COLO668 (cell line): ENCODE results near the gene CLK3.
"Not testable (repeated sequence)": the region's sequence is repeated elsewhere in the genome, so short reads cannot be mapped to it uniquely, and the experiment has no call there.

Experiments used
- DNase-seq: peaks from one replicate; lab custom pipeline; 2025; ENCODE audit not compliant: unreplicated experiment; lab: John Stamatoyannopoulos, UW

CLK3 gene

DNA sequence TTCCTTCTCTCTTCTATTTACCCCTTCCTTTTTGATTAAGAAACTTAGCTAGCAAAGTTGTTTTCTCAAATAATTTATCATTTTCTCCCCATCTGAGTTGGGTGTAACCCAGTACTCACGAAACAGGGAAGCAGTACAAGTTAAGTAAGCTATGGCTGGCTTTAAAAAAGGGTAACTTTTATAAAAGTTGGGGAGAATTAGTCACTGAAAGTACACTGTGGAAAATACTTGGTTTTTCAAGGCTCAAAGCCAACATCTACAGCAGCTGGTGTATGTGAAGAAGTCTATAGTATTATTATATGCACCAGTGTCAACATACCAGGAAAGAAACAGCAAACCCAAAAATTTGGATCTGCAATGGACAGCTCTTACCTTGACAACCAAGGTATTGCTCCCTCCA lies 25.5 kb downstream of the CLK3 start:
- no peak for DNase-seq

DNA sequence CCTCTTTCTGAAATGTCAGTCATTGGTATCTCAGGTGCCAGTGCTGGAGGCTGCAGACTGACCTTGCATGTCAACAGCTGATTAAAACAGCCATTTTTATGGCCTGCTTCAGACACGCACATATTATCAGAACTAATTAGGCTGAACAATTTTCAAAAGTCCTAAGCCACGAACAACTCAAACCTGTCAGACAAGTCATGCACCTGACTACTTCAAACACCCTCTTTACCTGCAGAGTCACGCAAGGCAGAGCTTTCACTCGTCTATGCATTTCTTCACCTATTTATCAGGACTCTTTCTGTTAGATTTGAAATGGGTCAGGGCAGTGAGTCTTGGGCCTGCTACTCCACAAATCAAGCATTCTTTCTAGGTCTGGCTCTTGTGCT lies 26.7 kb downstream of the CLK3 start:
- peak; percentile 32 for DNase-seq

DNA sequence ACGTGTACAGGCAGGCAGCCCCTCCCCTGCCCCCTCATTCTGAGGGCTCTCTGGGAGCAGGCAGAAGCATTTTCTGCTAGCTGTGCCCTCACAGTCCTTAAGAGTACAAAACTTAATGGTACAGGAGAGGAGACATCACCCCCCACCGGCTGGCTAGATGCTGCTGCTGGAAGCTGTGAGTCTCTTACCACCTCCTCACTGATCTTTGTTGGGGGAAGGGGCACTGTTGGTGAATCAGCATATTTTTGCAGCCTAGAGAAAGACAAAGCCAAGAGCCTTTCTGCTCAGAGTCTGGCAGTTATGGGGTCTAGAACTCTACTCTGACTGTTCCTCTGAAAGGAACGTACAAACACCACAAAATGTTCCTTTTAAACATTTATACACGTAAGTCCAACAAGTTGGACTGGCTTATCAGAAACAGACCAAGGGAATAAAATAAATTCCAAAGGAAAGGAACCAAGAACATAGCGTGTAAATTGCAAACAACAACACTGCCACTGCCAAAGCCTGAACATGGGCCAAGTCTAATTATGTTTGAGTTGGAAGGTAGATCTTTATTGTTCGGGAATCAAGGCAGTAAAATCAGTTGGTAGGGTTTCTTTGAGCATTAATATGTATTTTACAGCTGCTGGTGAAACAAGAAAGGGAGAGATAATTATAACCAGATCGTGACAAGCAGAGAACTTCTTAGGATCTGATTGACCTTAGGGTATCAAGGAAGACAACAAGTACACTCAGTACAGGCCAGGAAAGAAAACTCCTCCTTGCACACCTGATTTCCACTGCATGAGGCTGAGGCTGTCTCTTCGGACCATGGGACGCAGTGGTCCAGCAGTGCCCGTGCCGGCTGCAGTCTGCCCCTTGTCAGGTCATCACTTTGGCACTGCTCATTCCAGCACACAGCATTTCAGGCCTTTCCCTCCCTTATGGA lies 27.4 kb downstream of the CLK3 start:
- DNase-seq, result peak; percentile 32

- DNase-seq, result no peak
Observed at GRCh38 chr15:74643665-74644204, 28.1 kb downstream of the CLK3 start.

GRCh38 chr15:74646480-74646879 lies 30.8 kb downstream of the CLK3 start:
- DNase-seq, result no peak

DNA sequence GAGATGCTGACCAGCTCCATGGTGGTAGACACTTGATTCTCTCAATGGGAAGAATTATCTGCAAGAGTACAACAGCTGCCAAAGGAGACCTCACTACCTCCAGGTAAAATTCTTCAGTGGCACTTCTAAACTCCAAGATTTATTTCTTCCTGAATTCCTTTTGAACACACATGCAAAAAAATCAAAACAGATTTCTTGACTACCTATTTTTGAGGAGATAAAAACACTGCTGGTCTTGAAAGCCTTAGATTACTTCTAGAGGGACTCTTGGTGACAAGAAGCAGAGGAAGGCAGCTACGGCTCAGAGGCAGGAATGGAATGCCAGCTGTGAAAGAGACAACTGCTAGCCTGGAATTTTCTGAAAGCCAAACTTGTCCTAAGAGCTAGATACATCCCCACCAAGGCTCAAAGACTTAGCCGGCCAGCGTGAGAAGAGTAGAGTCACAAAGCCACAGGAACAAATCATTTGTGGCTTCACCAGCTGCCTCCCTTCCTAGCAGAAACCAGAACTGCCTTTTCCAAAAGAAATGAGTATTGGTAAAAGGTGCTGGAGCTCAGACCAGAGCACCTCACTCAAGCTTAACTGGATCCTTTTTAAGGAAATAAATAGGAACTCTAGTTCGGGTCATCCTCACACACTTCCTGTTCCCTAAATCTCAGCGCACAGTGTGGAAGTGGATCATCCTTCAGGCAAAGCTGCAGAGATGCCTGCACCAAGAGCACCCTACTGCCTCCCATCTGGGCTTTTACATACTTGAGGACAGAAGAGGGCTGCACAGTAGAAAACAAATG lies 32.6 kb downstream of the CLK3 start:
- DNase-seq, result no peak

DNA sequence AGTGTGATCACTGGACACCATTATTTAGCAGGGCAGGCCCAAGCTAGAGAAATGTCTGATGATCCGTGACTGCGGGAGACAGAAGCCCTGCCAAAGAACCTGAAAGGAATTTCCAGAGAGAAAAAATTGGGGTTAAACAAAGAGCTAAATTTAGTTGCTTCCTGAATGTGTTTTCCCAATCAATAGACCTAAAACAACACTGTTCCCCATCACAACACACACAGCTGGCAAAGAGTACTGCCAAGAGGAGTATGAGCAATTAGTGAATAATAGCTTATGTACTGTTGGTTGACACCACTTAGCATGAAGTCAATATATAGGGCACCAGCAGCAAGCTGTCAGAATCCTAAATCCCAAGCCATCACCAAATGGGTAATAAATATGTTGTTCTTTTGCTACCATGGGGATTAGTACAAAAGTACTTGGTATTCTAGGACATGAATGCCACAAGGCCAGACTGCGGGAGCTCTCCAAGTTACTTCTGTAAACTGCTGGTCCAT lies 35.7 kb downstream of the CLK3 start:
- peak; percentile 43 for DNase-seq

DNA sequence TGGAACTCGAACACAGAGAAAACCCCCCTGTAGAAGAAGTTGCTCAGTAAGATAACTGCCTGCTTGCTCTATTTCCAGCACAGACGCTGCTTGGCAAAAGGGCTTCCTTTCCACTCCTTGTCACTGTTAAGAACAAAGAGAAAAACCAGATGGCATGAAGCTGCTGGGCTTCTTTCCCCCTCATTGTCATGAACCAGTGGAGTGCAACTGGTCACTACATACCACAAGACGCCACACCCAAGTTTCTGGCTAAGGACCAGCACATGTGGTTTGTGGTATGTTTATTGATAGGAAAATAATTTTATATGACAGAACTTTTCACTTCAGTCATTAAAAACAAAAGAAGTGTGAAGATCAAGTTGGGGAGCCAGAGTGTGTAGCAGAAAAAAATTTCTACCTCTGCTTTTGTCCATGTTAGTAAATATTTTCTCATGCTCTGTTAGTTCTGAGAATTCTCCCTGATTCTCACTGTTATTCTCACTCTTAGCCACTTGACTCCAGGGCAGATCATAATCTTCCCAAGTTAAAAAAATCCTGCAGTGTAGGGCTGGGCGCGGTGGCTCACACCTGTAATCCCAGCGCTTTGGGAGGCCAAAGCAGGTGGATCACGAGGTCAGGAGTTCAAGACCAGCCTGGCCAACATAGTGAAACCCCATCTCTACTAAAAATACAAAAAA lies 37.9 kb downstream of the CLK3 start:
- no peak for DNase-seq

DNA sequence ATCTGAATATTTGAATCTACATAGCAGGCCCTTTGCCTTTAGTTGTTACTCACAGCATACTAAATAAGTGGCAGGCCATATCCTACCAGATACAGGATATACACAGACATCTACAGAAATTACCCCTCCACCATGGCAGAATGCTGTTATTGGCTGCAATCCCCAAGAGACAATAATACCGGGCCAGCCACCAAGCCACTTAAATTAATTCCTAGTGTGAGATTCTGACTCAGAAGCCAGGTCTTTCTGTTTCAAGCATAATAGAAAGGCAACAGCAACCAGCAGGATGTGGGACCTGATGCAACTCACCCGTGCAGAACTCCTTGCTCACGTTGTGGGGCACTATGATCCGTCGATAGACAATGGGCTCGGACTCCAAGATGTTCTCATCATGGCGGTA lies 39.8 kb downstream of the CLK3 start:
- no peak for DNase-seq

DNA sequence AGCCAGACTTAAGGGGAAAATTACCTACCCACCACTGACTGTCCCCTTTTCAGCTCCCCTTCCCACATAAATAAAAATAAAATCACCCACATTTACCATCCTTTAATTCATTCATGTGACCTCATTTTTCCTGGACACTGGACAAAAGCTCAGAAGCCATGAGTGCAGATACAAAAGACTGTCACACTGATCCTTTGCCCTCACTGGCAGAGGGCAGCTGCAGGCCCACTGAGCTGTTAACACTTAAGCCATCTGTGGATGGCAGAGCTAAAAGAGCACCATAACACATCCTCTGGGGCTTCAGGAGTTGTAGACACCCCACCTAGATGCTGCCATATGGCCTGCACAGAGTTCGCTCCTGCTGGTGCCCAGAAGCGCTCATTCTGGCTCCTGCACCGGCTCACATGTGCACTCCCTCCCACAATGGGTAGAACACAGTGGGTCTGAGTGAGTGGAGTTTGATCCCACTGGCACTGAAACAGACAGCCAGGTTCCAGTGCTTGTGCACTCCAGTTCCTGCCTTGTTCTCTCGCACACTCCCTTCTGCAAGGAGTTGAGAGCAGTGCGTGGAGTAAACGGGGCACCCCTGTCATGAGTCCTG lies 41.4 kb downstream of the CLK3 start:
- no peak for DNase-seq

GRCh38 chr15:74657846-74658245 lies 42.2 kb downstream of the CLK3 start:
- DNase-seq, result no peak

DNA sequence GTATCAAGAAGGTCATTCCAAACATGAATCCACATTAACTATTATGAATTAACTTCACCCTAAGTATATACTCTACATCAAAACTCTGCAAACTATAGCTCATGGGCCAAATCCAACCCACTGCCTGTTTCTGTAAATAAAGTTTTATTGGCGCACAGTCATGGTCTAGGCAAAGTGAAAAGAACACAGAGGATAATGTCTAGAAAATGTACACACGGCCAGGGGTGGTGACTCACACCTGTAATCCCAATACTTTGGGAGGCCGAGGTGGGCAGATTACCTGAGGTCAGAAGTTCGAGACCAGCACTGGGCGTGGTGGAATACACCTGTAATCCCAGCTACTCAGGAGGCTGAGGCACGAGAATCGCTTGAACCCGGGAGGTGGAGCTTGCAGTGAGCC lies 45.6 kb downstream of the CLK3 start:
- not testable (repeated sequence) for DNase-seq

DNA sequence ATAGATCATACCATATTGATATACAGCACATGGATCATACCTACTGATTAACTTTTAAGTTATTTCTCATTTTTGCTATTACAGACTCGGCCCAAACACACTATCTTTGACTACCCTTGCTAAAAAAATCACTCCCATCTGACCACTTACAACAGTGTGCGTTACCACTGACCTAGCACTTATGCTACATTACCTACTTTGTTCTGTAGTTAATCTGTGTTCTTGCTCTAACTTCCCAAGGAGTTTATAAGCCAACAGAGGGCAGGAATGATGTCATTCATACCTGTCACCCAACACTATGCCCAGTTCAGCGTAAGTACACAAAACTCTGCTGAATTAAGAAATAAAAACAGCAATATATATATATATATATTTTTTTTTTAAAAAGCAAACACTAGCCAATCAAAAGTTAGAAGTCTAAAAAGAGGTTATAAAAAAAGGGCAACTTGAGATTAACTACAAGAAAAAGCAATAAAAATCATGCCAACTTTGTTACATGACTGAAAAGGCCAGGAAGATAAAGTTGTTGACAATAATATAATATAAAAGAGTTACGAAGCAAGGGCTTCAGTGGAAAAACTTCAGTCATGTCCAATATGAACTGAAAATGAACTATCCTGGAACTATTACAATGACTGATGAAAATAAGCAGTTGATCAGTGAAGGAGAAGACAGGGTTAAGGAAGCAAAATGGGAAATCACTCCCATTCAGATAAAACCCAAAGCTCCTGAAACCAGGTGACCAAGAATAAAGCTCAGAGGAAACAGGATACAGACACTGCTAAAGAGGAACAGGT lies 46.6 kb downstream of the CLK3 start:
- no peak for DNase-seq

GRCh38 chr15:74663303-74664027 lies 47.8 kb downstream of the CLK3 start:
- no peak for DNase-seq

DNA sequence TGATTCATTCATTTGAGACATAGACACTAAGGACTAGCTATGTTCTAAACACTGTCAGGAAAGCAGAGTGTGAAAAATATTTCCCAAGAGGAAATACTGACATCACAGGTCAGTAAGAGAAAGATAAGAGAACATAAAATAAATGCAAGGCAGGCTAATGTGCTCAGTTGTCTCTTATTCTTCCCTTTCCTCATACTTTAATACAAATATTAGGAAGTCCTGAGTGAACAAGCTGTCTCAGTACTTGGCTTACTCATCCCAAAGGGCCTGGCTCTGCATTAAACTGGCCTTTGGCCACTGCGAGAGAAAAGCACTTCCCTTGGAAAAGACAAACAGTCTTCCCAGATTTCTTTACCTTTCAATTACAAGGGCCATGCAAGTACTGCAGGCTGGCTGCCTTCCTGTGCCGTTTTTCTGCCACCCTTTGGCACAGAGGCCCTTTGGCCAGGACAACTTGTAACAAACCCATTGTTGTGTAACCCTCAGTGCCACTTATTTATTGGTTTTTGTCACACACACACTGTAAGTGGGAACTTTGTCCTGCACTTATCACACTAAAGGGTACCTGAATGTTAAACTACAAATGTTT lies 48.5 kb downstream of the CLK3 start:
- DNase-seq, result no peak

- no peak for DNase-seq
Observed at GRCh38 chr15:74664670-74665069, 49.0 kb downstream of the CLK3 start.

DNA sequence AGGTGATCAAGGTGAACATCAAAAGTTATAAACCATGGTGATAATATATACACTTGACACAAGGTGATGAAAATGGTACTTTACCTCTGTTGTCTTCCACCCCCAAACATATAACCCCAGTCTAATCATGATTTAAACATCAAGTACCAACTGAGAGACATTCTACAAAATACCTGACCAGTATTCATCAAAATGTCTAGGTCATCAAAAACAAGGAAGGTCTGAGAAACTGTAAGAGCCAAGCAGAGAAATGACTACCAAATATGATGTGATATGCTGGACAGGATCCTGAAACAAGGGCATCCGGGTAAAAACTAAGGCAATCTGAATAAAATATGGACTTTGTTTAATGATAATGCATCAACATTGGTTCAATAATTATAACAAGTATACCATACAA lies 52.3 kb downstream of the CLK3 start:
- no peak for DNase-seq

- no peak for DNase-seq
Observed at GRCh38 chr15:74669627-74670026, 54.0 kb downstream of the CLK3 start.

GRCh38 chr15:74674161-74674560 lies 58.5 kb downstream of the CLK3 start:
- no peak for DNase-seq
